BLaER1 (cell line): ENCODE data around the gene TSPAN9.

Experiments used
- H3K27ac ChIP-seq: shearing (Covaris generic); formaldehyde crosslinking; 2 replicates; pipeline ENCODE4 v1.8.1; 2022
- H3K27me3 ChIP-seq: shearing (Covaris generic); formaldehyde crosslinking; 2 replicates; pipeline ENCODE4 v1.8.1; 2022
- H3K36me3 ChIP-seq: shearing (Covaris generic); formaldehyde crosslinking; 2 replicates; pipeline ENCODE4 v1.8.1; 2022
- H3K4me1 ChIP-seq: shearing (Covaris generic); formaldehyde crosslinking; 2 replicates; pipeline ENCODE4 v1.8.1; 2022
- H3K4me2 ChIP-seq: shearing (Covaris generic); formaldehyde crosslinking; 2 replicates; pipeline ENCODE4 v1.8.1; 2022
- H3K4me3 ChIP-seq: shearing (Covaris generic); formaldehyde crosslinking; 2 replicates; pipeline ENCODE4 v1.8.1; 2022
- H3K9ac ChIP-seq: shearing (Covaris generic); formaldehyde crosslinking; 2 replicates; pipeline ENCODE4 v1.8.1; 2022
- H3K9me3 ChIP-seq: shearing (Covaris generic); formaldehyde crosslinking; 2 replicates; pipeline ENCODE4 v1.8.1; 2022
- H4K20me1 ChIP-seq: shearing (Covaris generic); formaldehyde crosslinking; 2 replicates; pipeline ENCODE4 v1.8.1; 2022
- Cebpa-rat ChIP-seq: shearing (Covaris generic); IDR thresholded peaks from 2 replicates; pipeline ENCODE4 v1.8.1; 2022

TSPAN9 gene

DNA sequence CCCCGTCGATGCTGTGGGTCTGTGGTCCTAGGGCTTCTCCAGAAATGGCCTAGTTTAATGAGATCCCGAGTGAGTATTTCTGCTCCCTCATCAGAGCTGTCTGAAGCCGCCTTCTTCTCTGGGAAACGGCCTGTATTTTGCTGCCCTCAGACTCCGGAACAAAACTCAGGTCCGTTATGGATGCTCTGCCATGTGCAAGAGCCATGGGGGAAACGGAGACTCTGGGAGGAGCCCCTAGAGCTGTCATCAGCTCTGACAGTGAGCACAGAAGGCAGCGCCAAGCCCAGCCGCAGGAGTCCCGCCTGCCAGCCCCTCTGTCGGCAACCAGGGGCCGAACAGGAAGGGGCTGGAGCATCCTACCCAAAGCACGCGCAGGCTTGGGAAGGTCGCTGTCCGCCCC is 221.4 kb downstream of the TSPAN9 start:
- H3K27ac ChIP-seq, result no peak overlapping the region
- H3K27me3 ChIP-seq, result no peaks in the 10 kb centered on the region
- no peaks in the 10 kb centered on the region for H3K36me3 ChIP-seq
- H3K4me2 ChIP-seq, result no peak overlapping the region
- peaks cover 50% of the 10 kb centered on the region for H3K4me1 ChIP-seq
- no peak for TF ChIP-seq Cebpa-rat
- no peaks in the 10 kb centered on the region for H3K9me3 ChIP-seq
- no peak overlapping the region for H3K4me3 ChIP-seq
- no peak overlapping the region for H3K9ac ChIP-seq
- no peaks in the 10 kb centered on the region for H4K20me1 ChIP-seq

- no peaks in the 10 kb centered on the region for H3K36me3 ChIP-seq
- no peak overlapping the region for H3K27ac ChIP-seq
- H3K4me1 ChIP-seq, result peaks cover 39% of the 10 kb centered on the region
- no peaks in the 10 kb centered on the region for H4K20me1 ChIP-seq
- H3K9ac ChIP-seq, result no peak overlapping the region
- H3K4me3 ChIP-seq, result no peak overlapping the region
- no peak for TF ChIP-seq Cebpa-rat
- no peaks in the 10 kb centered on the region for H3K9me3 ChIP-seq
- peak overlapping the region; percentile 70 for H3K4me2 ChIP-seq
- no peaks in the 10 kb centered on the region for H3K27me3 ChIP-seq
These were observed 223.0 kb downstream of the TSPAN9 start for GRCh38 chr12:3299929-3300832.

DNA sequence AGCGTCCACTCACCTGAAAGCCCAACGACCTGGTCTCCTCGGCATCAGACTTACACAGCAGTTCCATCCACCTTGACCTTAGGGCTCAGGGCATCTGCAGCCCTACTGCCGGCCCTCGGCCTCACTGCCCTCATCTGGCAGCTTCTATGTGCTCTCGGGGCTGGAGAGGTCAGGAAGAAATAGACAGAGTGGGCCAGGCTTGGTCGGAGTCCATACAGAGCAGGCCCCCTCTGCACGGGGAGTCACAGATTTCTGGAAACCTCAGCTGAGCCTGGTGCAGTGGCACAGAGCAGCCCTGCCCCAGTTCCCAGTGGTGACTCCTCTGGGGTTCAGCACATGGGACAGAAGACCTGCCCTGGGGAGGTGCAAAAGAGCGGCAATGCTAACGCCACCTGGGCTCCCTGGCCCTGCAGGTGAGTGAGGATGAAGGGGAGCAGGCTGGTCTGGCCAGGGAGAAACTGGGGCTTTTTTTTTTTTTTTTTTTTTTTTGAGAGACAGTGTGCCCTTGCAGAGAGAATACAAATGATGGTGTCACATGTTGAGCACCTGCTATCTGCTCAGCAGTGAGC is 223.7 kb downstream of the TSPAN9 start:
- H3K4me2 ChIP-seq, result peak overlapping the region; percentile 70; the same call in 1 of the 2 replicates
- H3K4me3 ChIP-seq, result no peak overlapping the region
- no peak overlapping the region for H3K27ac ChIP-seq
- TF ChIP-seq Cebpa-rat, result no peak
- peaks cover 34% of the 10 kb centered on the region for H3K4me1 ChIP-seq
- no peaks in the 10 kb centered on the region for H3K9me3 ChIP-seq
- H3K9ac ChIP-seq, result no peak overlapping the region
- H4K20me1 ChIP-seq, result no peaks in the 10 kb centered on the region
- H3K36me3 ChIP-seq, result no peaks in the 10 kb centered on the region
- H3K27me3 ChIP-seq, result no peaks in the 10 kb centered on the region

DNA sequence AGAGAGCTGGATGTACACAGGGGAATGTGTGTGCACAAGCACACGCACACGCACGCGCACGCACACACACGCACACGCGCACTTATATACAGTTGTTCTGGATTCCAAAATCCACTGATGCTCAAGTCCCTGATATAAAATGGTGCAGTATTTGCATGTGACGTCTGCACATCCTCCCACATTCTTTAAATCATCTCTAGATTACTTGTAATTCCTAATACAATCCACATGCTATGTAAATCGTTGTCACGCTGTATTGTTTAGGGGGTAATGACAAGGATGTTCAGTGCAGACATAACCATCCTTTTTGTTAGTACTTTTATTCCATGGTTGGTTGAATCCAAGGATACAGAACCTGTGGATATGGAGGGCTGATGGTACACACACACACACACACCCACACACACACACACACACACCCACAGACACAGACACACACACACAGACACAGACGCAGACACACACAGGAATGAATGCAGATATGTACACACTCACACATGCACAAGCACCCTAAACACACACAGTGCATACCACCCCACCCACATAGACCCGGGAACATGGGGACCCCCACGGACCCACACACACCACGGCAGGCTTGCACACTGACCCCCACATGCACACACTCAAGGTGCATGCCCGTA is 225.3 kb downstream of the TSPAN9 start:
- no peaks in the 10 kb centered on the region for H3K27me3 ChIP-seq
- H3K27ac ChIP-seq, result no peak overlapping the region
- no peak overlapping the region for H3K9ac ChIP-seq
- no peaks in the 10 kb centered on the region for H4K20me1 ChIP-seq
- H3K36me3 ChIP-seq, result no peaks in the 10 kb centered on the region
- no peak for TF ChIP-seq Cebpa-rat
- H3K4me1 ChIP-seq, result peaks cover 32% of the 10 kb centered on the region
- H3K4me3 ChIP-seq, result no peak overlapping the region
- H3K4me2 ChIP-seq, result no peak overlapping the region
- no peaks in the 10 kb centered on the region for H3K9me3 ChIP-seq

DNA sequence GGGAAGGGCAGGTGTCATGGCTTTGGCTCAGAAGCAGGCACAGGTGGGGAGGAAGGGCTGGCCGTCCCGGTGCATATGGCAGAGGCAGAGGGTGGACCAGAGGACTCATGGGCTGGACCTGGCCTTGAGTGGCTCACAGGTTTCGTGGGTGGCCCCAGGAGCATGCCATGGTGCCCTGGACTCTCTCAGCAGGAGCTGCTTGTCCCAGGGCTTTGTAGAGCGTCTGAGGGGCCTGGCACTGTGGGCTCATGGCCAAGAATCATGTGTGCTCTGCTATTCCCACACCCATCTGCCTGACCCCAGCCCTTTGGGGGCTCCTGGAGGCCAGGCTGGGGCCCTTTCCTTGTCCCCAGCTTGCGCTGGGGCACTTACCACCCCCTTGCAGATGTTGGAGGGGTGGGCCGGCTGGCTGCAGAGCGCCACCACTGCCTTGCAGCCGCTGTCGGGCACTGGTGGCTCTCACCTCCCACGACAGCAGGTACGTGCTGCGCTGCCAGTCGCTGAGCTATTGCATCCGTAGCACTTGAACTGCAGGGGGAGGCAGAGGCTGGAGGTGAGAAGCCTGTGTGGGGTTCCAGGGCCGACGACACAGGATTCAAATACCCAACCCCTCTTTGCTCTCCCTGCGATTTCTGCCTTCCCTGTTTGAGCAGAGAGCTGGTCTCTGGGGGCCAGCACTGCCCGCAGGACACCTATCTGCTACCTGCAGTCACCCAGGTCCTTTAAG is 226.4 kb downstream of the TSPAN9 start:
- no peak overlapping the region for H3K9ac ChIP-seq
- TF ChIP-seq Cebpa-rat, result no peak
- no peaks in the 10 kb centered on the region for H4K20me1 ChIP-seq
- no peaks in the 10 kb centered on the region for H3K36me3 ChIP-seq
- H3K9me3 ChIP-seq, result no peaks in the 10 kb centered on the region
- H3K27ac ChIP-seq, result no peak overlapping the region
- H3K4me2 ChIP-seq, result no peak overlapping the region
- no peaks in the 10 kb centered on the region for H3K27me3 ChIP-seq
- peaks cover 23% of the 10 kb centered on the region for H3K4me1 ChIP-seq
- H3K4me3 ChIP-seq, result no peak overlapping the region

DNA sequence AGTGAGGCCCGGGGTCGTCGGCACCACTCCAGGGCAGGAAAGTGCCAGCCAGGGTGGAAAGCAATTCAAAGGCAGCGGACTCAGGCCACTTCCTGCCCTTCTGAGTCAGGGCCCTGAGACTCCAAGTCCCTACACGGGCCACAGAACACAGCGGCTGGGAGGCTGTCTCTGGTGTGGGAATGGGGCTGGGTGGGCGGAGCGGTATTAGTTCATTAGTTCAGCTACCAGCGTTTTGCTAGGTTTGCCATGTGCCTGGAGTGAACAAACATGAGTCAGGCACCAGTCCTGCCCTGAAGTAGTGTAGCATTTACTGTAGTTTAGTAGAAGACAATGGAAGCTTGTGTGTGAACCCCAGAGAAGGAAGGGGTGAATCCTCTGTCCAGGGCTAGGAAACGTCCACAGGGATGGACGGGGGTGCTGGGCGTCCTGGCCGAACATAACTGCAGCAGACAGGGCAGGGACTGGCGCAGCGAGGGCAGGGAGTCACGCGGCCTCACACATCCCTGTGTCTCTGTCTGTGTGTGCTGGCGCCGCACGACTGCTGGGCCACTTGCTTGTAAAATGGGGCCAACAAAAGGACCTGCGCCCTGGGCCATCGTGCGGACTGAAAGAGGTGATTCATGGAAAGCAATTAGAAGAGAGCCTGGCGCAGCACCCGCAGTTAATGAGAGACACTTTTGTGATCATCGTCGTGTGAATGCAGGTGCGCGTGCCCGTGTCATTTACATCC is 227.4 kb downstream of the TSPAN9 start:
- Histone ChIP-seq H3K4me1 (peaks cover 19% of the 10 kb centered on the region), H3K27me3 (no peaks in the 10 kb centered on the region), H3K9me3 (no peaks in the 10 kb centered on the region), H3K36me3 (no peaks in the 10 kb centered on the region), H3K4me3 (no peak overlapping the region), H3K27ac (no peak overlapping the region), H3K9ac (no peak overlapping the region), H4K20me1 (no peaks in the 10 kb centered on the region), H3K4me2 (peak overlapping the region; percentile 1; the same call in 1 of the 2 replicates)
- TF ChIP-seq Cebpa-rat, result no peak

DNA sequence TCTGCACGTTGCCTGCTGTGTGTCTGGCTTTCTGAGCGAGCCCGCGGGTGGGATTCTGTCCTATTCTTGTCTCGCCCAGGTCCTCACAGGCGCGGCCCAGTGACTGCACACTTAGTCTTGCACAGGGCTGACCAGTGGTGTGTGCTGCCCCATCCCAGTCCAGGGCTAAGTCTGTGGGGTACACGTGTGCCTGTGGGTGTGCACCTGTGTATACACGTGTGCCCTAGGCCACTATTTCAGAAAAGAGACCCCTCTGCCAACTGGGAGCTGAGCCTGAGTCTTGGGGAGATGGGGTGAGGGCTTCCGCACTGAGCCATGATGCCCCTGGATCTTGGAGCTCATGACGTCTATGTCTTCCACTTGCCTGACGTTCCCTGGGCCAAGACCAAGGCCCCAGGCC is 228.3 kb downstream of the TSPAN9 start:
- Histone ChIP-seq H3K4me2 (no peak overlapping the region), H3K4me1 (peaks cover 17% of the 10 kb centered on the region), H3K9ac (no peak overlapping the region), H3K36me3 (no peaks in the 10 kb centered on the region), H3K4me3 (no peak overlapping the region), H3K9me3 (no peaks in the 10 kb centered on the region), H4K20me1 (no peaks in the 10 kb centered on the region), H3K27ac (no peak overlapping the region), H3K27me3 (no peaks in the 10 kb centered on the region)
- TF ChIP-seq Cebpa-rat, result no peak

GRCh38 chr12:3305904-3306619 is 228.9 kb downstream of the TSPAN9 start:
- Histone ChIP-seq H3K27ac (no peak overlapping the region), H4K20me1 (no peaks in the 10 kb centered on the region), H3K9me3 (no peaks in the 10 kb centered on the region), H3K27me3 (no peaks in the 10 kb centered on the region), H3K4me2 (no peak overlapping the region), H3K4me3 (no peak overlapping the region), H3K4me1 (peaks cover 12% of the 10 kb centered on the region), H3K9ac (no peak overlapping the region), H3K36me3 (no peaks in the 10 kb centered on the region)
- no peak for TF ChIP-seq Cebpa-rat

- Histone ChIP-seq H3K4me3 (no peak overlapping the region), H3K9ac (no peak overlapping the region), H3K4me1 (peaks cover 15% of the 10 kb centered on the region), H3K27me3 (no peaks in the 10 kb centered on the region), H3K9me3 (no peaks in the 10 kb centered on the region), H3K36me3 (no peaks in the 10 kb centered on the region), H4K20me1 (no peaks in the 10 kb centered on the region), H3K27ac (no peak overlapping the region), H3K4me2 (no peak overlapping the region)
- no peak for TF ChIP-seq Cebpa-rat
These were observed 230.2 kb downstream of the TSPAN9 start for GRCh38 chr12:3307389-3307788.
